Measurements from ENCODE around the gene ANTXRL. TPM values are rescaled to one million over a fixed set of nuclear protein-coding genes. Genes with fewer than 3 reads are reported as not detected.
A peak's percentile ranks its signal among the peaks of the same experiment; 100 is the strongest.

ANTXRL gene
- total RNA-seq, 1 experiment from 2014 or later, result 1.8 TPM

GRCh38 chr10:46308113-46308415 is 21.3 kb downstream of the ANTXRL start:
- DNase-seq (ENCODE audit: low spot score), result no peak

DNA sequence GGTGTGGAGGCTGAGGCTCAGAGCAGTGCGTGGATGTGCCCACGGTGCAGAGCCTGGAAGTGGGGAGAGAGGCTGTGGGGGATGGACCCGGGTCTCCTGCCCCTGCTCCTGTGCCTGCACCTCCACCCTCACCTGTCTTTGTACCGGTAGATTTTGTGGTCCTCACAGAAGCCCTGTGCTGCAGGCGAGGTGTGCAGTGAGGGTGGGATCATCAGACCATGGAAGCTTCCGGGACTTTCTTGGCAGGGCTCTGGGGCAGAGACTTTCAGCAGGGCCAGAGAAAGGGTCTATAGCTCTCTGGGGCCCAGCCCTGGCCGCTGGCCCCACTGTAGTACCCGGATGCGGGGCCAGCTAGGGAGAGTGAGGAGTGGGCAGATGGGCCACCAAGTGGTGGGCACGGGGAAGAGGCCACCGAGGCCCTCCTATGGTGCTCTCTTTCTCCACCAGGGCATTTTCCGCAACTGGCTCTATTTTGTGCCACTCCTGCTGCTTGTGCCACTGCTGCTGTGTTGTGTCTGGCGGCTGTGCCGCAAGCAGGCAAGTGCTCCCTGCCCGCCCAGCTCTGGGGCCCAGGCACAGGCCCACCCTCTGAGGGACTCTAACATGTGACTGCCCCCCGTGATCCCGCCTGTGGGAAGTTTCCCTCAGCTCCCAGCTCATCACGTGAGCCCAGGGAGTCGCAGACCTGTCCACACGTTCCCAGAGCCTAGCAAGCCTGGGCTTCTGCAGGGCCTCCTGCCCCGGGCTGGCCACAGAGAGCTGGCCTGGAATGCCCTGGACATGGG is 22.1 kb downstream of the ANTXRL start:
- DNase-seq (ENCODE audit: low spot score), result no peak

GRCh38 chr10:46309511-46310142 is 22.8 kb downstream of the ANTXRL start:
- no peak for DNase-seq (ENCODE audit: low spot score)

- DNase-seq (ENCODE audit: low spot score), result no peak
Observed at GRCh38 chr10:46310143-46310514, 23.3 kb downstream of the ANTXRL start.

GRCh38 chr10:46310851-46311250 is 24.1 kb downstream of the ANTXRL start:
- no peak for DNase-seq (ENCODE audit: low spot score)

DNA sequence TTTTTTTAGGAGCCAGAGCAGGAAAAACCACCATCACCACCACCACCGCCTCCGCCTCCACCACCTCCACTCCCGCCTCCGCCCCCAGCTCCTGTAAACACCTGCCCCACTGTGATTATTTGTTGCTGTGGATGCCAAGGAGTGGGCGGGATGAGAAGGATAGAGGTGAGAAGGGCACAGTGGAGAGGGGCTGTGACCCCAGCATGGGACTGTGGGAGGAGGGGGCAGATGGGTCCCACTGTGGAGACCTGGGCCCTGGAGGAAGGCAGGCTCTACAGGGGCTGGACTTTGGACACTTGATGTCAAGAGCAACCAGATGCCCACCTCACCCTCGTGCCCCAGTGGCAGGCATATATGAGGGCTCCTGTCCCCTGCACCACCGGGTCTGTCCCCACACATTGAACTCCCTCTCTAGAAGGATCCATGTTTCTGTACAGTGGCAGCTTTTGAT is 24.7 kb downstream of the ANTXRL start:
- DNase-seq (ENCODE audit: low spot score), result no peak

GRCh38 chr10:46311961-46312431 is 25.2 kb downstream of the ANTXRL start:
- DNase-seq (ENCODE audit: low spot score), result peak; percentile 78

GRCh38 chr10:46312953-46313352 is 26.2 kb downstream of the ANTXRL start:
- no peak for DNase-seq (ENCODE audit: low spot score)

DNA sequence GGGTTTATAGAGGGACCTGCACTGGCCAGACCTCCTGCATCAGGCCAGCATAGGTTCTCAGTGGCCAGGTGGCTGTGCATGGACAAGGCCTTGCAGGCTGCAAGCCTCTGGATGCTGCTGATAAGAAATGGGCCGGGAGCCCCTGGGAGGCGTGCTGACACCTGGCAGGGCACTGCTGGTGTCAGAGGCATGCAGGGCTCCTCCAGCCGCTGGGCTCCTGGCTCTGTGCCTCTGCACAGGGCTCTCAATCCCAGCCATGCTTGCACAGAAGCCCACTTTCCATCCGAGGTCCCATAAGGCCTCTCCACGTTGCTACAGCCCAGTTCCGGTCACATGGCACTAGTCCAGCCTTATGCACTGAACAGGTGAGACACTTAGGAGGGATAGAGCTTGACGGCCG is 27.3 kb downstream of the ANTXRL start:
- DNase-seq (ENCODE audit: low spot score), result no peak

DNA sequence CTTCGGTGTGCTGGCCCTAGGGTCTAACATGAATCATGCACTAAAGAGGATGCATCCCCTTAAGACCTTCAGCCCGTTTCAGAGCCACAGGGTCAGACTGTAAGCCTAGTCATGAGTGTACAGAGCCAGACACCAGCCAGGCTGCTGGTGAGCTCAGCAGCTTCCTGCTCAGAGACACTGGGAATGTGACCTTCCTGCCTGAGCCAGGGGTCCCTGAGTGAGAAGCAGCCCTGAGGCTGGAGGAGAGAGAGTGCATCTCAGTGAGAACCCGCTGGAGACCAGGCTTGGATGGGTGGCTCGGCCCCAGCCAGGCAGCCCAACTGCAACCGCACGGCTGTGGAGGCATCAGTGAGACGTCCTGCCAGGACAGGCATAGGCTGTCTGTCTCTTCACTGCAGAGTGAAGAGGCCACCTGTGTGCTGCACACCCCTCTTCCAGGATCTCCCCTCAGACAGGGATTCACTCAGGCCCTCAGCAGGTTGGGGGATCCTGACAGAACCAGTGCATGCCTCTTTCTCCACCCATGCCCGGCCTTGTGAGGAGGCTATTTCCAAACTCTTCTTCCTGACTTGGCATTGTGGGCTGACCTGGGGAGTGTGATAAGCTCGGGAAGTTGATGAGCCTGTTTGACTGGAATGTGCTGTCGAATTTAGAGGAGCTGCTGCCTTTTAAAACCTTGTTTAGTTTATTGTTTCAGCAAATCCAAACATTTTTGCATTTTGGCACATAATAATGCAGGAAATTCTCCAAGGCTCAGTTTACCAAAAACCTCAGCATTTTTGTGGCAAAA is 28.5 kb downstream of the ANTXRL start:
- peak; percentile 47 for DNase-seq (ENCODE audit: low spot score)

- DNase-seq (ENCODE audit: low spot score), result no peak
Observed at GRCh38 chr10:46317370-46317769, 30.6 kb downstream of the ANTXRL start.

- no peak for DNase-seq (ENCODE audit: low spot score)
Observed at GRCh38 chr10:46317889-46318288, 31.1 kb downstream of the ANTXRL start.

GRCh38 chr10:46318799-46319198 is 32.0 kb downstream of the ANTXRL start:
- DNase-seq (ENCODE audit: low spot score), result no peak

GRCh38 chr10:46319389-46319788 is 32.6 kb downstream of the ANTXRL start:
- no peak for DNase-seq (ENCODE audit: low spot score)

DNA sequence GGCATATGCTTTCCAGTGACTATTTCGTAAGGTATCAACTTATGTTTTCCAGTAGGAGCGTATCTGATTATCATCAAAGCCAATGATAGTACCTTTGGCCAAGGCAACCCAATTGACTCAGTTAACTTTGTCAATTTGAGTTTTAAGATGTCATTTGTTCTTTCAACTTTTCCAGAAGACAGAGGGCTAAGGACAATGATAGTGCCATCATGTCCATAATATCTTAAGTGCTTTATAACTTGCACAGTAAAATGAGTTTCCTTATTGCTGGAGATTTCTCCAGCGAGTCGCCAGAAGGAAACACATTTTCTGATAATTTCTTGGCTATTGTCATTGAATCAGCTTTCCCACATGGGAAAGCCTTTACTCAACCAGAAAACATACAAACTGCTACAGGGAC is 35.0 kb downstream of the ANTXRL start:
- DNase-seq (ENCODE audit: low spot score), result no peak

GRCh38 chr10:46323176-46323575 is 36.4 kb downstream of the ANTXRL start:
- DNase-seq (ENCODE audit: low spot score), result no peak

DNA sequence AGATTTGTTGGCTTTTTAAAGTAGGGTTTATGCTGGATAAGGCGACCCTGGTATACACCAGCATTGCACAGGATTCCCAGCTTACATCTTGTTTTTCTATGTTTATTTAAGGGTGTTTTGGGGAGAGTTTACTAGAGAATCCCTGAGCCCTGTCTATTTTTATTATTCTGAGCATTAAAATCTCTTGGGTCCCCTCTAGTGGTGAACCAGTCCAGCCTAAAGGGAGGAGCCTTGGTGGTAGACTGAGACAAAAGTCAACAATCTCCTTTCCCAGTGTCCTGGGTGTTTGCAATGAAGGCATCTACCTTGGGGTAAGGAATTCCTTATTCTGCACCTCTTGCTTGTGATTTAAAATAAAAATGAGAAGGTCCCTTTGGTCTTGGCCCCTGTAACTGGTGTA is 38.2 kb downstream of the ANTXRL start:
- DNase-seq (ENCODE audit: low spot score), result no peak

DNA sequence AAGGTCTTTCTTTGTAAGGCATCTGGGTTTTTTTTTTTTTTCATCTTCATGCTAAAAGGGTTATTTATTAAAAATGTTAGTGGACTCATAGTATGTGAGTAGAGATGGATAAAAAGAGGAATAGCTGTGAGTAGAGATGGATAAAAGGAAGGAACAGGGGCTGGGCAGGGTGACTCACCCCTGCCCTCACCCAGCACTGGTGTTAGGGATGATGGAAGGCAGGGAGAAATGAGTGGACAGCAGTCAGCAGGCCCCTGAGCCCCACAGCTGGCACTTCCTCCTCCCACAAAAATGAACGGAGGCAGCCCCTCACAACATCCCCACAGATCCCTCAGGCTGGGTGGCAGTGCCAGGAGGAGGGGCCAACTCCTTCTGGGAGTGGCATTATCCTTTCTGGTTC is 39.3 kb downstream of the ANTXRL start:
- DNase-seq (ENCODE audit: low spot score), result peak; percentile 48

- DNase-seq (ENCODE audit: low spot score), result no peak
Observed at GRCh38 chr10:46326971-46327370, 40.2 kb downstream of the ANTXRL start.

GRCh38 chr10:46327685-46328084 is 40.9 kb downstream of the ANTXRL start:
- no peak for DNase-seq (ENCODE audit: low spot score)

GRCh38 chr10:46328853-46329689 is 42.3 kb downstream of the ANTXRL start:
- no peak for DNase-seq (ENCODE audit: low spot score)

DNA sequence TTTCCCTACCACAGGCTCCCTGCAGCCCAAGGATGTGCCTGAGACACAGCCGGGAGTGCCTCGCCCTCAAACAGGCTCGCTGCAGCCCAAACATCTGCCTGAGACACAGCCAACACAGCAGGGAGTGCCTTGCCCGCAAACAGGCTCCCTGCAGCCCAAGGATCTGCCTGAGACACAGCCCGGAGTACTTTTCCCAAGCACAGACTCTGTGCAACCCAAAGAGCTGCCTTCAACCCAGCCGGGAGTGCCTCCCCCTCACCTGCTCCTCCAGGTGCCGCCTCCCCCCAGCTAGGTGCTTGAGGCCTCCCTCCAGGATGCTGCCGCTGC is 42.9 kb downstream of the ANTXRL start:
- DNase-seq (ENCODE audit: low spot score), result no peak
